HG03469 (cell line): ENCODE results near the gene CRHR1.

ENCODE experiments used
- ATAC-seq: cut with Tn5 transposase; IDR thresholded peaks from one replicate; pipeline ENCODE4 v1.9.1; 2021; ENCODE audit warnings: mild to moderate bottlenecking, moderate library complexity, moderate number of reproducible peaks; ENCODE audit not compliant: unreplicated experiment

CRHR1 gene

DNA sequence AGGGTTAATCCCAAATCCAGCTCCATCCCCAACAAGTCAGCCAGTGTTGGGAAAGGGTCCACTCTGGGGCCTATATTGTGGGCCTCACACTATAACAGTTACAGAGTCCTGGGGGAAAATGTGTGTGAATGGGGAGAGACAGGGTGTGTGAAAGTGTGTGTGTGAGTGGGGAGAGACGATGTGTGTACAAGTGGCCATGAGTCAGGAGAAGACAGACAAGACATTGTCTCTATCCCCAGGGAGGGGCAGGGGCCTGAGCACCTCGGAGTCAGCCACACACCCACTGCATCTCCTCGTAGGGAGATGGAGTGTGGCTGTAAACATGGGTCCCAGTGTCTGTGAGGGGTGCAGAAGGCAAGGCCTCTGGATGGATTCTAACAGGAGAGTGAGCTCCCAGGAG, 2.9 kb downstream of the CRHR1 start:
- ATAC-seq: no peak

- no peak for ATAC-seq
These were observed 3.5 kb downstream of the CRHR1 start for GRCh38 chr17:45787656-45788055.

- ATAC-seq: no peak
These were observed 3.9 kb downstream of the CRHR1 start for GRCh38 chr17:45788057-45788456.

GRCh38 chr17:45789874-45790273, 5.8 kb downstream of the CRHR1 start:
- no peak for ATAC-seq

- ATAC-seq: no peak
These were observed 6.3 kb downstream of the CRHR1 start for GRCh38 chr17:45790296-45790922.

DNA sequence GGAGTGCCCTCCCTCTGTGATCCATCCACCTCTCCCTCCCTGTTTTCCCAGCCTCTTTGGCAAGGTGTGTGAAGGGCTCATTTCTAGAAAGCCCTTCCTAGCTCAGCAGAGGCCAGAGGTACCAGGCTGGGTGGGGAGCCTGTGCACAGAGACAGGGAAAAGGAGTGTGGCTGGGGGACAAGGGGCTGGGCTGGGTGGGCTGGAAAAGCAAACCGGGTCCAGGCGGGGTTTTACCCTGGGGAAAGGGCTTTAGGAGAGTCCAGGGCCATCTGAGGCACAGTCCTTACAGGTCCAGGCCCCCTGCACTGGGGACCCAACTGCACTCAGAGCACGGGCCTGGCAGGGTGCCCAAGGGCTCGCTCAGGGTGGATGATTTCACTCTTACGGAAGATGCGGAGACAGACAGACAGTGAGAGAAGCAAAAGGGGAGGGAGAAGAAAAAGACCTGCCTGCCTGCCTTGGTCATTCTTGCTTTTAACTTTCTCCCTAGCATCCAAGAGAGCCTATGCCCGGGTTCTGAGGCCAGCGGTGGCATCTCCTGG, 7.0 kb downstream of the CRHR1 start:
- no peak for ATAC-seq

DNA sequence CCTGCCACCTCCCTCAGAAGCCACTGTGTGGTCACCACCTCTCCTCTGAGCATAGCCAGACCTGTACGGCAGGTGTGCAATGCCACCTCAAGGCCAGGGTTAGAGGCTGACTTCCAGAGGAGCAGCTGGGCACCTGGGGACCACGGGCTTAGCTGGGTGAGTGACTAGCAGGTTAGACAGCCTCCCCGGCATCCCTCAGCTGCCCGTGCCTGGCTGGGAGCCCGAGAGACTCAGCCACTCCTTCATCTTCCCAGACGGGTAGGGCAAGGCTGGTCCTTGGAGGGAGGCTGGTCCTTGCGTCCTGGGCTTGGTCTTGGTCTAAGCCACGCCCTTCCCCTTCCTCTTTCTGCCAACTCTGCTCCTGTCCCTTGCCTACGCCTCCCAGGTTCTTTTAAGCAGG, 7.8 kb downstream of the CRHR1 start:
- no peak for ATAC-seq

DNA sequence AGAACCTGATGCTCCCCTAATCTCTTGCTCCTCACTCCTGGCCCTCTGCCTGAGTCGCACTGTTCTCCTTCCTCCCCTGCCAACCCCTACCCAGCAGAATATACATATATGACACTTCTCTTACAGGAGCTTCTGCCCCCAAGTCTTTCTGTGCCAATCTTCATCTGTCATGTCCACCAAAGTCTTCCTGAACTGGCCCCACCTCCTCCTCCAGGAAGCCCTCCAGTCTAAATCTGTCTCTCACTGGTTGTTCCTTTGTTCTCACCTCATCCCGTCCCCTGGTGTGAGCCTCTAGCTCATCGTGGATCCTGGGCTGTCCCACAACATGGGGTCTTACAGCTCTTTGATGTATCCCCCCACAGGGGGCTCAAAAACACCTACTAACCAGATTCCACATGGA, 8.3 kb downstream of the CRHR1 start:
- no peak for ATAC-seq

GRCh38 chr17:45792995-45793755, 9.1 kb downstream of the CRHR1 start:
- ATAC-seq: no peak

DNA sequence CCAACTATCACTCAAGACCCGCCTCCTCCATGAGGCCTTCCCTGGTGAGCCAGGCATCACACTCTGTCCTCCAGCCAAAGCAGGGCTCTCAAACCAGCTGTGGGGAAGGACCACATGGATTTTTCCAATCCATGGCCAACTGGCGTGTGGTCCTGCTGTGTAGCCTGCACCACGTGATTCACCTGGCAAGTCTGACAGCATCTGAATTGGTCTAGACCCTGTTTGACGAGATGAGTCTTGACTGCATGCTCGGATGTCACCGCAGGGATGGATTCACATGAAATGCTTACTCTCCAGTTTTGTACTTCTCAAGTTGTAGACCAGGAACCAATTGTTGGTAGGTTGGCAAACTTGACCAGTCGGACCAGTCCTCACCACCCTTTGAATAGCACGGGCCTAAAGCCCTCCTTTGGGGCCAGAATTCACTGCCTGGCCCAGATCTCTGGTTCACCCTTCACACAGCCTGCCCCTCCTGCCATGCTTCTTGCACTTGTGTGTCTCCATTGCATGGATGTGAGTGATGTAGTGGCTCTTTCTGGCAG, 9.9 kb downstream of the CRHR1 start:
- ATAC-seq: no peak

GRCh38 chr17:45794840-45795239, 10.7 kb downstream of the CRHR1 start:
- ATAC-seq: no peak

GRCh38 chr17:45800816-45801215, 16.7 kb downstream of the CRHR1 start:
- ATAC-seq: no peak

DNA sequence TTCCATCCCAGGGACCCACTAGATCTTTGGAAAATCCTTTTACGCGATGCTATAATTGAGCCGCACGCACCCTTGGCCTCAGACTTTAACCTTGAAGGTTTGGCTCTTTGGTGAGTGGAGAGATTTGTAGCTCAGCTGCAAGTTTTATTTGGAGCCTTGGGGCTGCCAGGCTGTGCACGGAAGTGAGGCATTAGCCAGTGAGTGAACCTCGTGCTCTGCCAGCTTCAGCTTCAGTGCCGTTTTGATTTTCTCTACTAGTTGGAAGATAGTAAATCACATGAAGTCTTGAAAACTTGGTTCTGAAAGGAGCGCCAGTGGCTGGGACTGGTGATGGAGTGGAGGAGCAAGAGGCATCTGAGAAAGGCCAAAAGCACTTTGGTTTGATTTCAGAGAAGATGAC, 17.3 kb downstream of the CRHR1 start:
- ATAC-seq: no peak

DNA sequence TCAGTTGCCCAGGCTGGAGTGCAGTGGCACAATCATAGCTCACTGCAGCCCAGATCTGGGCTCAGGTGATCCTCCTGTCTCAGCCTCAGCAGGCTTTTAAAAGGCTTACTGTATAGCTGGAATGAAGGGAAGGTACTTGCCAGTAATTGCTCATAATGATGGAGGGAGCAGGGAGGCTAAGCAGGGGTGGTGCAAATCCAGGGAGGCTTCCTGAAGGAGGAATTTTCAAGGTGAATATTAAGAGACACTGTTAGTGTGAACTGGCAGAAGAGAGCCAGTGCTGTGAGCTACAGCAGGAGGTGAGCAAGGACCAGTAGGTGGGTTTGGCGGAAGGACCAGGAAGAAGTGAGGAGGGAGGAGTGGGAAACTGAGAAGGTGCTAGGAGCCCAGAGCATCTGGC, 24.7 kb downstream of the CRHR1 start:
- no peak for ATAC-seq

GRCh38 chr17:45809499-45809898, 25.4 kb downstream of the CRHR1 start:
- ATAC-seq: no peak

GRCh38 chr17:45812102-45812501, 28.0 kb downstream of the CRHR1 start:
- no peak for ATAC-seq

DNA sequence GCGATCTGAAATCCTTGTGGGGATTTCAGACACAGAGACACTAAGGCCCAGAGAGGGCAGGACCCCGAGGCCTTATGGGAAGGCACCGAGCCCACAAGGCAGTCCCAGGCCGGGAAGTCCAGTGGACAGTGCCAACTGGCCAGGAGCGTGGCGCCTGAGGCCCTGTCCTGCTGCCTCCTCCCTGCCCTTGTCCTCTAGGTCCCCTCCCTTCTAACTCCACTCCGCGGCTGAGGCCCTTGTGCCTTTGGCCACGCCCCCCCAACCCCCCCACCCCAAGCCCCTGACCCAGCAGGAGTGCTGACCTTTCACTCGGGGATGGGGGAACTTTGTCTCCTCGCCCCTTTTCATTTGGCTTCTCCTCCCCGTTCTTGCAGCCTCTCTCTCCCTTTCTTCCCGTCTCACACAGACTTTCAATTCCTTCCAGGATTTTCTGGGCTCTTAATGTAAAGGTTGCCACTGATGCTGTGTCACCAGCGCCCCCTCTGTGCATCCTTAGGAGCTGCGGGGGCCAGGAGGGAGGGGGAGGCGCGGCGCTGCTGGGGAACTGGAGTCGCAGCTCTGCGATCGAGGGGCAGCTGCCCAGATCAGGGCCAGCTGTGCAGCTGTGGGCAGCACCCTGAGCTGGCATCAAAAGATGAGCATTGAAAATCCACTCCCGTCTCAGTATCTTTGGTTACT, 29.1 kb downstream of the CRHR1 start:
- ATAC-seq: no peak

DNA sequence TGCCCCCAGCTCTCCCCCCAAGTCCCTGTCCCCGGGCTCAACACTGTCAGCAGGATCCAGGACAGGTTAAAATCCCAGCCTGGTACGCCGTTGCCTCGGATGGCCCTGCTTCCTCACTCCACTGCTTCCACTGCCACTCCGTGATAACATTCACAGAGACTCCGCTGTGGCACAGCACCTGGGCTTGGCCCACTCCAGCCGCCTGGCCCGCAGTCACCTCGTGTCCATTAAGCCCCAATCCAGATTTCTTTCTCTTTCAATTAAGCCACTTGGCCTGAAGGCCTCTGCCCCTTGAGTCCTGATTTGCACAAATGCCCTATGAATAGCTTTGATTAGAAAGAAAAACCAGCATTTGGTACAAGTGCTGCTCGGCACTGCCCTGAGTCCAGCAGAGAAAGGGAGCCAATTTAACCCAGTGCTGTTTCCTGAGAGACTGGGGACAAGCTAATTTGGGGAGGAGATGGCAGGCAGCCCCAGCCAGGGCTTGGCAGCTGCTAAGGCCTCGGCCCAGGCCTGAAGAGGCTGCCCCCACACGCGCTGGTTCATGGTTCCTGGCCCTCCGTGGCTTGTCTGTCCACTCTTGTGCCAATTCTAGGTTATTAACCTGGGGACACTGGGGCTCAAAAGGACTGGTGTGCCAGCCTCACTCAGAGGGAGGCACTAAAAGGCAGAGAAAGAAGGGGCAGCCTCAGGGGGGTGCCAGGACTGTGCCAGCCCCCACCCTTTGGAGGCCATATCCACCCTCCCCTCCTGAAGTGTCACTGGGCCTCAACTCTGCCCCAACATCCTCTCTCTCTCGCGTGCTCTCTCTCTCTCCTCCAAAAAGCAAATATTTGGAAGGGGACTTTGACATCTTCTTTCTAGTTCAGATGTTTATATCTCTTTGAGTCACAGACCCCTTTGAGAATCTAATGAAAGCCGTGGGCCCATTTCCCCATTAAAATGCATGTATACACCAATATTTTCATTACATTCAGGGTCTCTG, 30.8 kb downstream of the CRHR1 start:
- ATAC-seq: no peak

DNA sequence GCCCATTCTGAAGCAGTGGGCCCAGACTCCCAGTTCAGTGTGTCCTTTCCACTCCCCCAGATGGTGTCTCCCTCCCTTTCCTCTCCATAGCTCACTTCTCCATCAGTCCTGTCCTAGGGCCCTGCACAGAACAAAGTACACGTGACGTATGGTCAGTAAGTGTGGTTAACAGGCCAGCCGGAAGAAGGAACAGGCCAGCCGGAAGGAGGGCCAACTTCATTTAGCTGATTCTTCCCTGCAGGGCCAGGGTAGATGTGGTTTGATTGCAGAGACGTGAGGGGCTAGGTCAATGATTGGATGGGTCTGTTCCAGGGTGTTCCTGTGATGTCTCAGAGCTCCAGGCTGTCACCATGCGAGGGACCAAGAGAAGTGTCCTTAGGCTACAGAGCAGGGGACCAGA, 31.6 kb downstream of the CRHR1 start:
- no peak for ATAC-seq

GRCh38 chr17:45818041-45818440, 33.9 kb downstream of the CRHR1 start:
- ATAC-seq: no peak
